Astrocyte of the spinal cord (primary cell): ENCODE data around the gene TNIP2.

Experiments used
- DNase-seq: peaks from one replicate; pipeline ENCODE4 v3.0.0; 2011; ENCODE audit warnings: low read depth, low spot score
- H3K4me3 ChIP-seq: 2 replicates; pipeline ENCODE4 v1.5.1; 2011; ENCODE audit warnings: low read depth, mild to moderate bottlenecking, low read length, moderate library complexity
- in situ Hi-C: cut with HindIII; loops from 2 replicates; pipeline ENCODE4 v1.10.0; 2017; ENCODE audit warnings: low sequenced_read_pairs
- TF ChIP-seq, protein P1 (sequence below): IDR thresholded peaks from 2 replicates; pipeline ENCODE4 v1.5.1; 2012; ENCODE audit warnings: low read depth, mild to moderate bottlenecking, low read length, inconsistent platforms

The TNIP2 gene

GRCh38 chr4:2716236-2716635 is 39.9 kb downstream of the TNIP2 start:
- TF ChIP-seq, protein P1, sequence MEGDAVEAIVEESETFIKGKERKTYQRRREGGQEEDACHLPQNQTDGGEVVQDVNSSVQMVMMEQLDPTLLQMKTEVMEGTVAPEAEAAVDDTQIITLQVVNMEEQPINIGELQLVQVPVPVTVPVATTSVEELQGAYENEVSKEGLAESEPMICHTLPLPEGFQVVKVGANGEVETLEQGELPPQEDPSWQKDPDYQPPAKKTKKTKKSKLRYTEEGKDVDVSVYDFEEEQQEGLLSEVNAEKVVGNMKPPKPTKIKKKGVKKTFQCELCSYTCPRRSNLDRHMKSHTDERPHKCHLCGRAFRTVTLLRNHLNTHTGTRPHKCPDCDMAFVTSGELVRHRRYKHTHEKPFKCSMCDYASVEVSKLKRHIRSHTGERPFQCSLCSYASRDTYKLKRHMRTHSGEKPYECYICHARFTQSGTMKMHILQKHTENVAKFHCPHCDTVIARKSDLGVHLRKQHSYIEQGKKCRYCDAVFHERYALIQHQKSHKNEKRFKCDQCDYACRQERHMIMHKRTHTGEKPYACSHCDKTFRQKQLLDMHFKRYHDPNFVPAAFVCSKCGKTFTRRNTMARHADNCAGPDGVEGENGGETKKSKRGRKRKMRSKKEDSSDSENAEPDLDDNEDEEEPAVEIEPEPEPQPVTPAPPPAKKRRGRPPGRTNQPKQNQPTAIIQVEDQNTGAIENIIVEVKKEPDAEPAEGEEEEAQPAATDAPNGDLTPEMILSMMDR, result no peak
- in situ Hi-C loops, result no loop called here
- DNase-seq, result no peak
- H3K4me3 ChIP-seq, result no peak overlapping the region

DNA sequence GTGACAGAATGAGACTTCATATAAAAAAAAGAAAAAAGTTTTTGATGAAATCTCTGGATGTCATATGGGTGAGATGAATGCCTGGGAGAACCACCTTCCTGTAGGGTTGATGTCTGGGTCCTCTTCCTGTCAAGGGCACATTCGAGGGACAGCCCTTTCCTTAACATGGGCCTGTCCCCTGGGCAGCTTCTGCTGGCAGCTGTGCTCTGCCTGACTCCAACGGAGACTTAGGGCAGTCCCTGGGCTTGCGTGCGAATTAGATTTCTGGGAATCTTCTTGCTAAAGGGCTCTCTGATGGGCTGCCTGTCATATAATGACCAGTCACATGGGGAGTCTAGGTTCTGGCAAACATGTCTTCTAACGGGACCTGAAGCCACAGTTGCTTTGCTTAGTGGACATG is 40.7 kb downstream of the TNIP2 start:
- in situ Hi-C loops, result no loop called here
- DNase-seq, result no peak
- no peak overlapping the region for H3K4me3 ChIP-seq
- TF ChIP-seq, protein P1, result no peak

DNA sequence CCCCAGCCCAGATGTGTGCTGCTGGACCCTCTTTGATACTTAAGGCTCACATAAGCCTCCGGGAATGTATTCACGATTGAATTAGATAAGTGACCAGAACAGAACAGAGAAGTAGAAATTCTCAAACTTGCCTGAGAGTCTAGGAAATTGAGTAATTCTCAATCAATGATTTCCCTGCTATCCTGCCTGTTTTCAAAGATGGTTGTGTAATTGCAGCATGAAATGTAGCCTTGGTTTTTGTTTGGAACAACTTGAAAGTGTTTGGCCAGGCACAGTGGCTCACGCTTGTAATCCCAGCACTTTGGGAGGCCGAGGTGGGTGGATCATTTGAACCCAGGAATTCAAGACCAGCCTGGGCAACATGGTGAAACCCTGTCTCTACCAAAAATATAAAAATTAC is 41.2 kb downstream of the TNIP2 start:
- H3K4me3 ChIP-seq, result no peak overlapping the region
- in situ Hi-C loops, result no loop called here

GRCh38 chr4:2714061-2714770 is 41.9 kb downstream of the TNIP2 start:
- TF ChIP-seq, protein P1, result no peak
- peak; percentile 77 for DNase-seq
- in situ Hi-C loops, result no loop called here
- no peak overlapping the region for H3K4me3 ChIP-seq

More for the DNA sequence above, 41.2 kb downstream of the TNIP2 start:
- no peak for DNase-seq
- TF ChIP-seq, protein P1, result no peak

- H3K4me3 ChIP-seq, result no peak overlapping the region
- in situ Hi-C loops, result no loop called here
- TF ChIP-seq, protein P1, result no peak
- no peak for DNase-seq
These were observed 42.8 kb downstream of the TNIP2 start for GRCh38 chr4:2713337-2713736.

DNA sequence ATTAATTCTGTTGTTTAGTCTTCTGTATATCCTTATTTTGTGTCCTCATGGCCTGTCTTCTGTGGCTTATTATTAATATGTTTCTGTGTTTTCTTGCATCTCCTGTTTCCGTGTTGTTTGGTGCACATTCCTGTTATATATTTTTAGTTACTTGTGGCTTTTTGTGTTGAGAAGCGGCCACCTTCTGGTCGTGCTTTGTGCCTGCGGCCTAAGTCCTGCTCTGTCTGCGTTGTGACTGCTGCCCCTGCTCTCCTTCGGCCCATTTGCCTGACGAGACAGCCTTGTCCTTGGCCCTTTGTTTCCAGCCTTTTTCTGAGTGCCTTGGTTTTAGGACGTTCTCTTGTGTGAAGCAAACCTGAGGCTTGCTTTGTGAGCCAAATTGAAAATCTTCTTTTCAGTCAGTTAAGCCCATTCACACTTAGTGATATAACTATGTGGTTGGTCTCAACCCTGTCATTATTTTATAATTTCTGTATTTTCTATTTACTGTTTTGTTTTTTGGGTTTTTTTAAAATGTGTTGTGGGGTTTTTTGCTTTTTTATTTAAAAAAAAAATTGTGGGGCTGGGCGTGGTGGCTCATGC is 43.8 kb downstream of the TNIP2 start:
- TF ChIP-seq, protein P1, result peak; percentile 30
- no peak overlapping the region for H3K4me3 ChIP-seq
- peak; percentile 10 for DNase-seq
- in situ Hi-C loops, result no loop called here
